Activated CD4-positive, alpha-beta T cell treated with anti-CD3 and anti-CD28 coated beads, Interleukin-2, amount 10 ng/mL, durations not matched to agents 7 days and 5 days (primary cell): ENCODE data around the gene BRSK2. TPM values are rescaled to one million over a fixed set of nuclear protein-coding genes. Genes with fewer than 3 reads are reported as not detected.

Experiments
- CTCF ChIA-PET: fragments of 350-600 bp; sonication (Branson Sonifier 250); formaldehyde crosslinking; loops from one replicate; lab custom pipeline; 2021; ENCODE audit warnings: antibody characterized with exemption; lab: Charles Lee
- POLR2A ChIA-PET: fragments of 350-600 bp; sonication (Branson Sonifier 250); formaldehyde crosslinking; loops from one replicate; lab custom pipeline; 2021; ENCODE audit warnings: antibody characterized with exemption; lab: Charles Lee
- DNase-seq: peaks from one replicate; pipeline ENCODE4 v3.0.0-alpha.2; 2020
- H3K27ac Mint-ChIP-seq: one replicate; pipeline ENCODE4 v1.8.0; 2021; ENCODE audit warnings: mild to moderate bottlenecking, moderate library complexity, mixed read lengths
- H3K27me3 Mint-ChIP-seq: one replicate; pipeline ENCODE4 v1.8.0; 2021; ENCODE audit warnings: mixed read lengths
- H3K36me3 Mint-ChIP-seq: one replicate; pipeline ENCODE4 v1.8.0; 2021; ENCODE audit warnings: low read depth, mixed read lengths
- H3K4me1 Mint-ChIP-seq: one replicate; pipeline ENCODE4 v1.8.0; 2021; ENCODE audit warnings: mixed read lengths
- H3K4me3 Mint-ChIP-seq: one replicate; pipeline ENCODE4 v1.8.0; 2021; ENCODE audit warnings: mild to moderate bottlenecking, moderate library complexity, mixed read lengths
- H3K9me3 Mint-ChIP-seq: one replicate; pipeline ENCODE4 v1.8.0; 2021; ENCODE audit warnings: mixed read lengths
- total RNA-seq, 2 experiments: library from RNA; stranded (reverse); gene quantifications; one replicate each; pipeline ENCODE4 v1.2.3, GENCODE V29; 2021

The BRSK2 gene
- total RNA-seq, 2 experiments from 2014 or later: not detected

GRCh38 chr11:1360181-1360834, 29.4 kb upstream of the BRSK2 start:
- H3K4me3 Mint-ChIP-seq: no peak overlapping the region

DNA sequence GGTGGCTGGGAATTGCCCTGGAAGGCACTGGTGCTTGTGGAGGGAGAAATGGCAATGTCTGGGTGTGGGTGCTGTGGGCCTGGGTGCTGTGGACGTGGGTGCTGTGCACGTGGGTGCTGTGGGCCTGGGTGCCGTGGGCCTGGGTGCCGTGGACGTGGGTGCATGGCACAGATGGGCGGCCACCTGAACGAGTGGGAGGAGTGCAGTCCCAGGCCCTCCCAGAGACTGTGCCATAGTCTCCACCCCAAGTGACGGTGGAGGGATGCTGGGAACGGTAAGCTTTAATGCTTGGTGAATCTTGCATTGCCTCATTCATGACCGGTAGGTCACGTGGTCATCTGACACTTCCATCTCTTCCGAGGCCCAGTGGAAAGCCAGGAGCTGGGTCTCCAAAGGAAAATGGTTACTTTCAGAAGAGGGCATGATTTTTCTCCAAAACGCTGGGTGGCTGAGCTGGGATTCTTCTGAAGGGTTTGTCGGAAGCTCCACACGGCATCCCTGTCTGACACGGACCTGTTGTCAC, 28.8 kb upstream of the BRSK2 start:
- H3K27me3 Mint-ChIP-seq: peaks cover 5% of the 10 kb centered on the region
- H3K4me1 Mint-ChIP-seq: no peaks in the 10 kb centered on the region
- DNase-seq: no peak
- ChIA-PET POLR2A (no interaction called here), CTCF (no interaction called here)
- no peak overlapping the region for H3K27ac Mint-ChIP-seq
- no peaks in the 10 kb centered on the region for H3K36me3 Mint-ChIP-seq
- no peak overlapping the region for H3K4me3 Mint-ChIP-seq
- H3K9me3 Mint-ChIP-seq: no peaks in the 10 kb centered on the region

More at GRCh38 chr11:1360181-1360834, 29.4 kb upstream of the BRSK2 start:
- CTCF ChIA-PET: no interaction called here
- Mint-ChIP-seq H3K4me1 (no peaks in the 10 kb centered on the region), H3K36me3 (no peaks in the 10 kb centered on the region), H3K9me3 (no peaks in the 10 kb centered on the region), H3K27ac (no peak overlapping the region), H3K27me3 (peaks cover 5% of the 10 kb centered on the region)
- DNase-seq: no peak
- POLR2A ChIA-PET: no interaction called here

DNA sequence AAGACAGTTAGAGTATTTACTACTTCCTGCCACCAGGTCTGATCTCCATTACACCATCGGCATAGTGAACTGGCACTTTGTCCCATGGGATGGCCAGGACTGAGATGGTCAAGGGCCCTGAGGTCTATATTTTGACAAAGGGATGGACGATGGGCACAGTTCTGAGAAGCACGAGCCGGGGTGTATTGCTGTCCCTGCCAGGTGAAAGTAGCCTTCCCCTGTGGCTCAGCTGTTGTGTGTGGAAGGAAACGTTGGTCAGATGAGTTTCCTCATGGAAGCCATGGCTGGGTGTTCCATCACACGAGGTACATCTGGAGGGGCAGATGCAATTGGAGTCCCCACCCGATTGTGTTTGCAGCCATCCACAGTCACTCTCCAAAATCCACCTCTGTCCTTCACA, 27.9 kb upstream of the BRSK2 start:
- no peaks in the 10 kb centered on the region for H3K27me3 Mint-ChIP-seq
- H3K36me3 Mint-ChIP-seq: no peaks in the 10 kb centered on the region
- H3K4me3 Mint-ChIP-seq: no peak overlapping the region
- DNase-seq: no peak
- H3K9me3 Mint-ChIP-seq: no peaks in the 10 kb centered on the region
- H3K27ac Mint-ChIP-seq: no peak overlapping the region
- H3K4me1 Mint-ChIP-seq: no peaks in the 10 kb centered on the region
- CTCF ChIA-PET: no interaction called here
- POLR2A ChIA-PET: no interaction called here

GRCh38 chr11:1367721-1368120, 22.0 kb upstream of the BRSK2 start:
- POLR2A ChIA-PET: no interaction called here
- Mint-ChIP-seq H3K9me3 (no peaks in the 10 kb centered on the region), H3K36me3 (no peaks in the 10 kb centered on the region), H3K27me3 (no peaks in the 10 kb centered on the region), H3K4me3 (no peak overlapping the region), H3K4me1 (no peaks in the 10 kb centered on the region), H3K27ac (no peak overlapping the region)
- DNase-seq: no peak
- CTCF ChIA-PET: no interaction called here

DNA sequence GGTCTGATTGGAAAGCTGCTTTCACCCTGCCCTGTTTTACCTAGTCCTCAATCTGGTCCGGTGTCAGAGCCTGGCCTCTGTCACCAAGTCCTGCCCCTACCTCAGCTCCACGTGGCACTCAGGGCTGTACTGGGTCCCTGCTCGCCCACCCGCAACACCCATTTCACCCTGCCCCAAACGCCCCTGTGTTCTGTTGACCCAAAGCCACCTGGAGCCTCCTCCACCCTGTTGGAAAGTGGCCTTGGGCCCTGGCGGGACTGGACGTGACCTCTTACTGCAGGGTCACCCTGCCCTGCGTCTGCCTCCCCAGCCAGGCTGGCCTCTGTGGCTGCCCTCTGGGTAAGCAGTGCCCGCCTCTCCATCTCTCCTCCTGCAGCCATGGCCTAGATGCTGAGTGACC, 21.5 kb upstream of the BRSK2 start:
- no peak overlapping the region for H3K27ac Mint-ChIP-seq
- no peaks in the 10 kb centered on the region for H3K9me3 Mint-ChIP-seq
- H3K4me3 Mint-ChIP-seq: no peak overlapping the region
- DNase-seq: no peak
- H3K4me1 Mint-ChIP-seq: no peaks in the 10 kb centered on the region
- H3K36me3 Mint-ChIP-seq: no peaks in the 10 kb centered on the region
- ChIA-PET CTCF (no interaction called here), POLR2A (no interaction called here)
- H3K27me3 Mint-ChIP-seq: no peaks in the 10 kb centered on the region

DNA sequence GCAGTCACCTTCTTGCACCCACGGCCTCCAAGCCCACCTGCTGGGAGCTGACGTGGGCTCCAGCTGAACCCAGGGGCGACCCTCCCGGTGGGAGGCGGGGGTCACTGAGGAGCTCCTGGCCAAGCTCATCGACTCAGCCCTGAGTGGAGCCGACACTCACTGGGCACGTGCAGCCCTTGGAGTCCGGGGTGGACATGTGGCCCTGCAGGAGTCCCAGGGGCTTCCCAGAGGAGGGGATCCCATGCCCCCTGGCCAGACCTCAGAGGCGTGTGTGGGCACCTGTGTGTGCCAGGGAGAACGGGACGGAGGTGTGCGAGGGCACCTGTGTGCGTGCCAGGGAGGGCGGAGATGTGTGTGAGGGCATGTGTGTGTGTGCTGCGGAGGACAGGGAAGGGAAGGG, 20.8 kb upstream of the BRSK2 start:
- no peak for DNase-seq
- no peaks in the 10 kb centered on the region for H3K4me1 Mint-ChIP-seq
- no peak overlapping the region for H3K4me3 Mint-ChIP-seq
- H3K27ac Mint-ChIP-seq: no peak overlapping the region
- H3K9me3 Mint-ChIP-seq: no peaks in the 10 kb centered on the region
- ChIA-PET CTCF (no interaction called here), POLR2A (no interaction called here)
- H3K27me3 Mint-ChIP-seq: no peaks in the 10 kb centered on the region
- no peaks in the 10 kb centered on the region for H3K36me3 Mint-ChIP-seq

- ChIA-PET CTCF (no interaction called here), POLR2A (no interaction called here)
- Mint-ChIP-seq H3K27me3 (no peaks in the 10 kb centered on the region), H3K36me3 (no peaks in the 10 kb centered on the region), H3K4me3 (no peak overlapping the region), H3K4me1 (no peaks in the 10 kb centered on the region), H3K9me3 (no peaks in the 10 kb centered on the region), H3K27ac (no peak overlapping the region)
- DNase-seq: no peak
These were observed 20.2 kb upstream of the BRSK2 start for GRCh38 chr11:1369371-1370005.

- Mint-ChIP-seq H3K27me3 (no peaks in the 10 kb centered on the region), H3K4me1 (no peaks in the 10 kb centered on the region), H3K4me3 (no peak overlapping the region), H3K36me3 (no peaks in the 10 kb centered on the region), H3K27ac (no peak overlapping the region), H3K9me3 (no peaks in the 10 kb centered on the region)
- POLR2A ChIA-PET: no interaction called here
- CTCF ChIA-PET: no interaction called here
- DNase-seq: no peak
These were observed 19.3 kb upstream of the BRSK2 start for GRCh38 chr11:1370186-1371025.

DNA sequence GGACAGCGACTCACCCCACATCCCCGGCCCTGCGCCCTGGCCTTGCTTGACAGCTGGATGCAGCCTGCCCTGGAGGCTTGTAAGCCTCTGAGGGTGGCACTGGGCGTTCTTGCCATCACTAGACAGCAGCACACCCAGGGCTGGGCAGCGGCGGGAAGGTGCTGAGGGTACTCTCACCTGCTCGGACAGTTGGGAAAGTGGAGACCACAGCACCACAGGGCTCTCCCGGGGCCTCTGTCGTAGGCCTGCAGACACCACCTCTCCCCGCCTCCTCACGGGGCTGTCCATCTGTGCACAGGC, 18.8 kb upstream of the BRSK2 start:
- Mint-ChIP-seq H3K9me3 (no peaks in the 10 kb centered on the region), H3K36me3 (no peaks in the 10 kb centered on the region), H3K4me3 (no peak overlapping the region), H3K27ac (no peak overlapping the region), H3K27me3 (no peaks in the 10 kb centered on the region), H3K4me1 (no peaks in the 10 kb centered on the region)
- CTCF ChIA-PET: no interaction called here
- POLR2A ChIA-PET: no interaction called here
- DNase-seq: no peak

DNA sequence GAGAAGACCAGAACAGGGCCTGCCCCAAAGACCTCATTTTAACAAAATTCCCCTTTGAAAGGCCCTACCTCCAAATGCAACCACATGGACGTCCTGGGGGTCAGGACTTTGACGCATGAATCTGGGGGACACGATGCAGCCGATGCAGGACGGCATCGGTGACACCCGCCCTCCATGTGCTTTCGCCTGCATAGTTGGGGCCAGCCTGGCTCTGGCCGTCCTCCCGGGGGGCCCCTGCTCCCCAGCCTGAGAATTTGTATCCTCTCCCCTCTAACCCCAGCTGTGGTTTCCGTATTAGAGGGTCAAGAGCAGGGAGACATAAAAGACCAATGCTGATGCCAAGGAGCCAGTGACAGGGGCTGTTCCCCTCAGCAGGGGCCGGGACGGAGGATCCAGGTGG, 18.4 kb upstream of the BRSK2 start:
- H3K4me1 Mint-ChIP-seq: no peaks in the 10 kb centered on the region
- no peak for DNase-seq
- CTCF ChIA-PET: no interaction called here
- no peak overlapping the region for H3K4me3 Mint-ChIP-seq
- POLR2A ChIA-PET: no interaction called here
- peak overlapping the region; percentile 54 for H3K27ac Mint-ChIP-seq
- H3K9me3 Mint-ChIP-seq: no peaks in the 10 kb centered on the region
- H3K27me3 Mint-ChIP-seq: no peaks in the 10 kb centered on the region
- H3K36me3 Mint-ChIP-seq: no peaks in the 10 kb centered on the region

- Mint-ChIP-seq H3K27me3 (no peaks in the 10 kb centered on the region), H3K36me3 (no peaks in the 10 kb centered on the region), H3K9me3 (no peaks in the 10 kb centered on the region), H3K4me3 (no peak overlapping the region), H3K27ac (no peak overlapping the region), H3K4me1 (no peaks in the 10 kb centered on the region)
- DNase-seq: no peak
- POLR2A ChIA-PET: no interaction called here
- CTCF ChIA-PET: no interaction called here
These were observed 17.8 kb upstream of the BRSK2 start for GRCh38 chr11:1371836-1372465.

DNA sequence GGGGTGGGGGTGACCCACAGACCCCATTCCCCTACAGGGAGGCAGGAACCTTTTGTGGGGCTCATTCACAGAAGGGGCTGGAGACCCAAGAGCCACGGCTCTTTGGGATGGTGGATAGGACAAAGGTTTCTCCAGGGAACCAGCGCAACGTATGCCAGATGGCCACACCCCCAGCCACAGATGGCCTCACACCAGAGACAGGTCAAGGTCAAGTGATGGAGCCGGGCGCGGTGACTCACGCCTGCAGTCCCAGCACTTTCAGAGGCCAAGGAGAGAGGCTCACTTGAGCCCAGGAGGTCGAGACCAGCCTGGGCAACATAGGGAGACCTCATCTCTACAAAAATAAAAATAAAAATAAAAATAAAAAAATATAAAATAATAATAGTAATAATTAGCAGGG, 17.1 kb upstream of the BRSK2 start:
- H3K4me3 Mint-ChIP-seq: no peak overlapping the region
- no peaks in the 10 kb centered on the region for H3K4me1 Mint-ChIP-seq
- no peaks in the 10 kb centered on the region for H3K36me3 Mint-ChIP-seq
- DNase-seq: no peak
- H3K27ac Mint-ChIP-seq: no peak overlapping the region
- H3K27me3 Mint-ChIP-seq: no peaks in the 10 kb centered on the region
- ChIA-PET CTCF (no interaction called here), POLR2A (no interaction called here)
- no peaks in the 10 kb centered on the region for H3K9me3 Mint-ChIP-seq
